ENCODE measurements around the gene NPTX1. TPM values are rescaled to one million over a fixed set of nuclear protein-coding genes. Genes with fewer than 3 reads are reported as not detected.

Gene NPTX1
- total RNA-seq, 1 donor: 2.2 TPM

DNA sequence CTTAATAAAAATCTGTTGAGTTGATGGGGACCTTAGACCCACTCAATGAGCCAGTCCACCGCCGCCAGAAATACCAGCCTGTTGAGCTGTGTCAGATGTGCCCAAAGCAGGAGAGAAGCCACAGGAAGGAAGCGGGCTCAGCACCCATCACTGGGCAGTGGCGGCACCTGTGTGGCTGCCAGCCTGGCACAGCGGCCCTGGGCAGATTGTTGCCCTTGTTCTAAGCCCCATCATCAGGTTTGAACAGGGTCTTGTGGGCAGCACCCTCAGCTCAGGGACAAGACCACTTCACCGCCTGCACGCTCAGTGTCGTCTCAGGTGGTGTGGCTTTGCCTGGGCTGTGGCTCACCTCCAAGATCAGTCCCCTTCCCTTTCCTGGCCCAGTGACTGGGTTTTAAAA lies 52.1 kb downstream of the NPTX1 start:
- no peak overlapping the region for H3K4me3 ChIP-seq (ENCODE audit: low read depth, low read length)
- TF ChIP-seq, protein P1, sequence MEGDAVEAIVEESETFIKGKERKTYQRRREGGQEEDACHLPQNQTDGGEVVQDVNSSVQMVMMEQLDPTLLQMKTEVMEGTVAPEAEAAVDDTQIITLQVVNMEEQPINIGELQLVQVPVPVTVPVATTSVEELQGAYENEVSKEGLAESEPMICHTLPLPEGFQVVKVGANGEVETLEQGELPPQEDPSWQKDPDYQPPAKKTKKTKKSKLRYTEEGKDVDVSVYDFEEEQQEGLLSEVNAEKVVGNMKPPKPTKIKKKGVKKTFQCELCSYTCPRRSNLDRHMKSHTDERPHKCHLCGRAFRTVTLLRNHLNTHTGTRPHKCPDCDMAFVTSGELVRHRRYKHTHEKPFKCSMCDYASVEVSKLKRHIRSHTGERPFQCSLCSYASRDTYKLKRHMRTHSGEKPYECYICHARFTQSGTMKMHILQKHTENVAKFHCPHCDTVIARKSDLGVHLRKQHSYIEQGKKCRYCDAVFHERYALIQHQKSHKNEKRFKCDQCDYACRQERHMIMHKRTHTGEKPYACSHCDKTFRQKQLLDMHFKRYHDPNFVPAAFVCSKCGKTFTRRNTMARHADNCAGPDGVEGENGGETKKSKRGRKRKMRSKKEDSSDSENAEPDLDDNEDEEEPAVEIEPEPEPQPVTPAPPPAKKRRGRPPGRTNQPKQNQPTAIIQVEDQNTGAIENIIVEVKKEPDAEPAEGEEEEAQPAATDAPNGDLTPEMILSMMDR (IDR thresholded peaks at IDR 0.05; ENCODE audit: insufficient read depth, low read depth, low read length): no peak
- DNase-seq (ENCODE audit: low read depth): no peak

DNA sequence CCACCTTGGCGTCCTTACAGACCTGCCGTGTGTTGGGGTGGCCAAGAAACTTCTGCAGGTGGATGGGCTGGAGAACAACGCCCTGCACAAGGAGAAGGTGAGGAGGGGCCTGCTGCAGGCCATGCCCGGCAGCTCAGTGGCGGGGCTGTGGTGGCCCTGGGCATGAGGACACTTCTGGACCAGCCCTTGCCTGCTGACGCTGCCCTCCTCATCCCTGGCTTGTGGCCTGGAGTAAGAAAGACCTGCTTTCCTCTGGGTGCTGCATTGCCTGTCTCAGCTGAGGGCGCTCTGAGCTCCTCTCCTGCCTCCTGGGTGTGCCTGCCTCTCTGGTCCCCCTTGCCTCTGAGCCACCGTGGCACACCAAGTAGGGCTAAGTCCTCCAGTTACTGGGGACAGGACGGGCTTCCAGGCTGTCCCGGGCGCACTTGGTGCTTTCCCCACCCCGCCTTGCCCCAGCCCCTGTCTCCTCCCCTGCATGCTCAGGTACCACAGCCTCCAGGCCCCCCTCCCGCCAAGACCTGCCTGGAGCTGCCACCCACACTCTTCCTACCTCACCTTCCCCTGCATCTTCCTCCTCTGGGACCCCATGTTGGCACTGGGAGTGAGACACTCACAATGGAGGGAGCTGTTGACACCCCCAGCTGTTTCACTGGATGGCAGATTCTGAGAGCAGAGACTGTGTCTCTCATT lies 52.7 kb downstream of the NPTX1 start:
- no peak overlapping the region for H3K4me3 ChIP-seq (ENCODE audit: low read depth, low read length)
- no peak for DNase-seq (ENCODE audit: low read depth)
- TF ChIP-seq, protein P1 (IDR thresholded peaks at IDR 0.05; ENCODE audit: insufficient read depth, low read depth, low read length): no peak

DNA sequence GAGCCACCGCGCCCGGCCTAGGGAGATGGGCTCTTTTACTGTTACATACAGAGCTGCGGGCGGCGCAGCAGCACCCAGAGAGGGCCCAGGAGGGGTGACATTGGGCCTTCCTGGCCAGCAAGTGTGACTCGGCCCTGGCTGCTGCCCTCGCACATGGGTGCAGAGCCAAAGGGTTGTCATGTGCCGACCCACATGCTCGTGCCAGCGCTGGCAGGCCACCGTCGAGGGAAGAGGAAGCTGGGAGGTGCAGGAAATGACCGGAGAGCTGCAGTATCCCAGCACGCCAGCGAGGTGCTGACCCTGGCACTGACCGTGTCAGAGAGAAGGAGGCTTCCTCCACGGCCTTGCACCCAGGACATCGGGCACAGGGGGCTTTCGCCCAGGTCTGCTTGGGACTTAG lies 53.4 kb downstream of the NPTX1 start:
- no peak overlapping the region for H3K4me3 ChIP-seq (ENCODE audit: low read depth, low read length)
- DNase-seq (ENCODE audit: low read depth): no peak
- TF ChIP-seq, protein P1 (IDR thresholded peaks at IDR 0.05; ENCODE audit: insufficient read depth, low read depth, low read length): no peak

DNA sequence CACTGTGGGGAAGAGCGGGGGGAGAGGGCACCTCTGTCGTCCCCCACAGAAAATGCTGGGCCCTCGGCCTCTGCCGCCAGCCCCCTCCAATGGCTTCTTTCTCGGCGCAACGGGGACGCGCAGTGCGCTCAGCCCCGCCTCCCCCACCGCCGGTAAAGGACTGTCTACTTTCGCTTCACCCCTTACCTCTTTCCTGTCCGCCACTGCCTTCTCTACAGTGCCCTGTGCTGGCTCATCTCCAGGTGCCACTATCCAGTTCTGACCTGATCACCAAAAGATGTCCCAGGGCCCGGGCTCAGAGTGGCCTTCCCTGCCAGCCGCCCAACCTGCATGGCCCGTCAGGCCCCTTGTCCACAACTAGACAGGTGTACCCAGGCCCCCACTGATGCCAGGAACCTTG lies 54.1 kb downstream of the NPTX1 start:
- TF ChIP-seq, protein P1 (IDR thresholded peaks at IDR 0.05; ENCODE audit: insufficient read depth, low read depth, low read length): no peak

DNA sequence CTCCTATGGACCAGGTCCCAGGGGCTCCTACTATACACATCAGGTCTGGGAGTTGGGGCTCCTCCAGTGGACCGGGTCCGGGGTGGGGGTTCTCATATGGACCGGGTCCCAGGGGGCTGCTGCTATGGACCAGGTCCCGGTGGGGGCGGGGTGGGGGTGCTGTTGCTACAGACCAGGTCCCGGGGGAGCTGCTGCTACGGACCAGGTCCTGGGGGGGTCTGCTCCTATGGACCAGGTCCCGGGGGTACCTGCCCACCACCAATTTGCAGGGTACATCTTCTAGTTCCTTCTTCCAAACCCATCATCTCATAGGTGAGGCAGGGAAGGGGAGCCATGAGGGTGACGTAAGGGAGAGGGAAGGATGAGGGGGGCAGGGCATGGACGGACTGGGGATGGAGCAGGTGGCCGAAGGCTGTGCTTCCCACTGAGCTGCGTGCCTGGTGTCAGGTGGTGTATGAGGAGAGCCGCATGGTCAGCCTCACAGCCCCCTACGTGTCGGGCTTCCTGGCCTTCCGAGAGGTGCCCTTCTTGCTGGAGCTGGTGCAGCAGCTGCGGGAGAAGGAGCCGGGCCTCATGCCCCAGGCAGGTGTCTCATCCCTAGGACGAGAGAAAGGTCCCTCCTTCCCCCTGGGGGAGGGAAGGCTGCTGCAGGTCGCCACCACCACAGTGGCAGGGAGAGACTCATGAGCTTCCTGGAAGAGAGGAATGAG lies 54.9 kb downstream of the NPTX1 start:
- no peak for DNase-seq (ENCODE audit: low read depth)
- TF ChIP-seq, protein P1 (IDR thresholded peaks at IDR 0.05; ENCODE audit: insufficient read depth, low read depth, low read length): no peak
- no peak overlapping the region for H3K4me3 ChIP-seq (ENCODE audit: low read depth, low read length)

More for the DNA sequence above, 54.1 kb downstream of the NPTX1 start:
- DNase-seq (ENCODE audit: low read depth): no peak
- H3K4me3 ChIP-seq (ENCODE audit: low read depth, low read length): no peak overlapping the region

DNA sequence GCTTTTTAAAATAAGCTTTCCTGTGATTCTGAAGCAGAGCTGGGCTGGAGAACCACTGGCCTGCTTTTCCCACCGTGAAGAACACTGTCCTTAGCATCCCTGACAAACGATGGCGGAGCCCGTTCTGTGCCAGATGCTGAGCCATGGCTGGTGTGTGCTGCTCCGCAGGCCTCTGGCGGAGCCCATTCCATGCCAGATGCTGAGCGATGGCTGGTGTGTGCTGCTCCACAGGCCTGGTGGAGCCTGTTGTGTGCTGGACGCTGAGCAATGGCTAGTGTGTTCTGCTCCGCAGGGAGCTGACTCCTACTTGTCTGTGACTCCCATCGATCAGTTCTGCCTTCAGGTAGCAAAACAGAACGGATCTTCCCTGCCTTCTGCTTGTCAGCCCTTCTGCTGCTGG lies 57.2 kb downstream of the NPTX1 start:
- no peak for DNase-seq (ENCODE audit: low read depth)
- no peak overlapping the region for H3K4me3 ChIP-seq (ENCODE audit: low read depth, low read length)
- TF ChIP-seq, protein P1 (IDR thresholded peaks at IDR 0.05; ENCODE audit: insufficient read depth, low read depth, low read length): no peak

Data from fibroblast of villous mesenchyme (primary cell).